NCI-H524 (cell line): Measurements from ENCODE around the gene ALKBH2.

Experiments
- DNase-seq, 2 experiments: peaks; one replicate each; lab custom pipeline; 2025; lab: John Stamatoyannopoulos, UW

Gene ALKBH2

GRCh38 chr12:109113661-109114321 lies 20.5 kb upstream of the ALKBH2 start:
- DNase-seq: no peak

- no peak for DNase-seq
Observed at GRCh38 chr12:109112720-109113465, 19.6 kb upstream of the ALKBH2 start.

DNA sequence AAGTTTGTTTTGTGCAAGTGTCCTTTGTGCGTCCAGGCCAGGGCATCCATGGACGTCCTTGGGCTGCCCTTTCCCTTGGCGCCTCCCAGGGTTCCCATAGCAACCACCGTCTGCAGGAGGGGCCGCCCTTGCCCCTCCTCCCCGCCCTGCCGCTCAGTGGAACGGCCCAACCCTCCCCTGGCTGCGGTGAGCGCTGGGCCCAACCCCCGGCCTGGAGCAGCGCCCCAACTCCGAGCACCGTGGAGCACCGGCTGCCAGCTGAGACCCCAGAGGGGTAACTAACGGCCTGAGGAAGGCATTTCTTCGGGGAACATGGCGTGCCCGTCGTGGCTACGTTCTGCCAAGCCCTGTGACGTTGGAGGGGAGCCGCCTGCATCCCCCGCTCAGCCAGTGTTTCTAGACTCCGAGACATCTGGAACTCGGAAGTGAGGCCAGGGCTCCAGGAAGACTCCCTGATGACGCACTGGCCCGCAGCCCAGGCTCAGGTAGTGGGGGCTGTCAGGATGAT lies 17.8 kb upstream of the ALKBH2 start:
- no peak for DNase-seq

- no peak for DNase-seq
Observed at GRCh38 chr12:109109746-109110350, 16.6 kb upstream of the ALKBH2 start.

DNA sequence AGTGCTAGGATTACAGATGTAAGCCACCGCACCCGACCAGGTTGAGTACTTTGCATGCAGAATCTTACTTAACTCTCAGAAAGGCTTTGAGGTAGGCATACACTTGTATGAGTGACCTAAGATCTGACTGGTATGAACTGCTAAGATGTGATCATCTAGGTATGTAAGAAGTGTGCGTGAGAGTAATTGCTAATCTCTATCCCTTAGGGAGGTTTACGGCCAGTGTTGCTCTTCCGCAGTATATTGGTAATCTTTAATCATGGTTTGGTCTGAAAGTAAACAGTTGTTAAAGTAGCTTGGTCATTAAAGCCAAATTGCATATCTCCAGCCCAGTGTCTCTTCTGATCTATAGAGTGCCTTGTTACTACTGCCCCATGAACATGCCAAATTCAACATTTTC lies 11.9 kb upstream of the ALKBH2 start:
- no peak for DNase-seq

- DNase-seq: no peak
Observed at GRCh38 chr12:109102491-109102890, 9.2 kb upstream of the ALKBH2 start.

GRCh38 chr12:109100741-109101140 lies 7.5 kb upstream of the ALKBH2 start:
- DNase-seq: no peak

GRCh38 chr12:109099431-109100020 lies 6.3 kb upstream of the ALKBH2 start:
- DNase-seq: no peak

DNA sequence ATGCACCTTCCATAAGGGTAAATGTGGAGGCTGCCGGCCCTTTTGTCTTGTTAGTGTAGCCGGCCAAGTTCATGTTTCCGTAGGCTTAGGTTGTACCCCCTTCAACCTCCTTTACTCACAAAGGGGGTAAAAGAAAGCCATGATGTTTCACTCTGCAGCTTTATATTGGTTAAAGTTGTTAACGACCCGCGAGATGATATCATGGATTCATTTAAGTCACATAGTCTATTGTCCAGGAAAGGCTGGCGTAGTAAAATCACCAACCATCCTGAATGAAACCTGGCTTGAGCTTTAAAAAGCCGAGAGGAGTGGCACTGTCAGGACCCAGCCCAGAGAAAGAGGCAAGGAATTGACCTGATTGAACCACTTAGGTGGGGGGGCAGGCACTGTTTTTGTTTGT lies 5.4 kb upstream of the ALKBH2 start:
- no peak for DNase-seq

GRCh38 chr12:109098183-109098604 lies 4.9 kb upstream of the ALKBH2 start:
- DNase-seq: peak in 1 of 2 experiments; percentile 65

- peak; percentile 83 to 93 for DNase-seq
Observed at GRCh38 chr12:109097435-109098182, 4.3 kb upstream of the ALKBH2 start, which contains the start of gene UNG. Gene UNG (plus strand): TSS chr12:109097597. CDS start chr12:109097680, 83 bp downstream.

DNA sequence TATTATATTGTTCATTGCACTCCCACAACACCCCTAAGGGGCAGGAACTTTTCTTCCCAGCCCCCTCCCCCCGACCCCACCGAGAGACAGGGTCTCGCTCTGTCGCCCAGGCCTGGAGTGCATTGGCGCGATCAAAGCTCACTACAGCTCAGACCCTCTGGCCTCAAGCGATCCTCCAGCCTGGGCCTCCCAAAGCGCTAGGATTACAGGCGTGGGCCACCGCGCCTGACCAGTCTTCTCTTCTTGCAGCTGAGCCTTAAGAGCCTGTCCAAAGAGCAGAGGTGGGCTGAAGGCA lies 3.8 kb upstream of the ALKBH2 start:
- DNase-seq: no peak

GRCh38 chr12:109092497-109093021 lies 713 bp downstream of the ALKBH2 start:
- peak in 1 of 2 experiments; percentile 9 for DNase-seq

DNA sequence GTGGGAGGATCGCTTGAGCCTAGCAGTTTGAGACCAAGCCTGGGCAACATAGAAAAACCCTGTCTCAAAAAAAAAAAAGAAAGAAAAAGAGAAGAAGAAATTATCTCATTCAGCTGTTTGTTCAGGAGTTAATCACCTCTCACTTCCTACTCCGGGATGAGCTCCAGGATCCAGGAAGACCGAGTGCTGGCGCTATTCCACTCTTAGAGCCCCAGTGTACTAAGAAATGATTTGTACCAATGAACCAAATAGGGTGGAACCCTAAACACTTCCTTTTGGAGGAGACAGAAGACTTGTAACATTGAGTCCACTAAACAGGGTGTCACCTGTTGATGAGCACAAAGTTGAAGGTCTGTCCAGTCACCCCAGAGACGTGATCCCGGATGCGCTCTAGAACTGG lies 3.6 kb downstream of the ALKBH2 start:
- DNase-seq: no peak

GRCh38 chr12:109088818-109089217 lies 4.5 kb downstream of the ALKBH2 start:
- no peak for DNase-seq

DNA sequence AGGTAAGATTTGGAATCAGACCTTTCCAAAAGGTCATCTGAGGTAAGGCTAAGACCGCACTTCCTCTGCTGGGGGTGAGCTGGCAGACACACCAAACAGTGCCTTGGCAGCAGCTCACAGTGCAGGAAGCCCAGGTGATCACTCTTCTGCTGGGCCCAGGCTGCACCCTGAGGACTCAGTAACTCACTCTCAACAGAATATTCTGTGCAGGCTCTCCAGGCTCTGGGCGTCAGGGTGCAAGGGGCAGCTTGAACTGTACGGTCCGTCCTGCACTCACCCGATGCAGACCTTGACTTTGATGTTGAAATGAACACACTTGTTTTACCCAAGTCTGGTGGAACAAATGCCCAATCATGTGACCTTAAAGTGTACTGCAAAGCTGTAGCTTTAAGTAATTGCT lies 6.0 kb downstream of the ALKBH2 start:
- no peak for DNase-seq

- DNase-seq: no peak
Observed at GRCh38 chr12:109085590-109085989, 7.7 kb downstream of the ALKBH2 start.

DNA sequence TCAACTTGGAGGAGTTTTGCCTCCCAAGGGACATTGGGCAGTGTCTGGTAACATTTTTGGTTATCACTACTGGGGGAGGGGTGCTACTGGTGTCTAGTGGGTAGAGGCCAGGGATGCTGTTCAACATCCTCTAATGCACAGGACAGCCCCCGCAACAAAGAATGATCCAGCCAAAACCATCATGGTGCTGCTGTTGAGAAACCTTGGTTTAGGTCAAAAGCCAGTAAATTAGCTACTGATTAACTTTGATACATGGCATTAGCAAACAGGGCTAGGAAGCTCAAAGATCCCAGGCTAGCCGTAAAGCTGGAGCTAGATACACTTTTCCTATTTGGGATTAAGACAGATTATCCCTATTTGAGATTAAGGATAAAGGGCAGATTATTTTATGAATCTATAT lies 8.8 kb downstream of the ALKBH2 start:
- no peak for DNase-seq

DNA sequence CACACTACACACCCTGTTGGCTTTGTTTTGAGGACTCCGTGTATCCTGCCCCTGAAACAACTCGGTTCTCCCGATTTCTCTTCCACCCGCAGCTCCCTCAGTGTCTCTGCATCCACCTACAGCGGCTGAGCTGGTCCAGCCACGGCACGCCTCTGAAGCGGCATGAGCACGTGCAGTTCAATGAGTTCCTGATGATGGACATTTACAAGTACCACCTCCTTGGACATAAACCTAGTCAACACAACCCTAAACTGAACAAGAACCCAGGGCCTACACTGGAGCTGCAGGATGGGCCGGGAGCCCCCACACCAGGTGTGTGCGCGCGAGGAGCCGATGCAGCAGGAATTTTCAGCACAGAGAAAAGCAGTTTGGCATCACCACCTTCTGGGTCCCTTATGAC lies 10.5 kb downstream of the ALKBH2 start:
- DNase-seq: no peak

DNA sequence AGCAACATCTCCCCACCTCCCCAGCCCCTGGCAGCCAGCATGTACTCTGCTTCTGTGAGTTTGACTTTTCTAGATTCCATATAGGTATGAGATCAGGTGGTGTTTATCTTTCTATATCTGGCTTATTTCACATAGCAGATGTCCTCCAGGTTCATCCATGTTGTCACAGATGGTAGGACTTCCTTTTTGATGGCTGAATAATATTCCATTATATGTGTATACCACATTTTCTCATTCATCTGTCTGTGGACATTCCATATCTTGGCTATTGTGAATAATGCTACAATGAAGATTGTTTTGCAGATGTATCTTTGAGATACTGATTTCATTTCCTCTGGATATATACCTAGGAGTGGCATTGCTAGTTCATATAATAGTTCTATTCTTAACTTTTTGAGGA lies 18.4 kb downstream of the ALKBH2 start:
- DNase-seq: no peak
